H1 (cell line): ENCODE measurements around the gene ZNF532. TPM values are rescaled to one million over a fixed set of nuclear protein-coding genes. Genes with fewer than 3 reads are reported as not detected.

Source experiments
- RNF2 ChIP-seq: fragments of 200-900, 300-1000 bp; sonication (generic); IDR thresholded peaks from 2 replicates; pipeline ENCODE4 v1.7.1; 2016; ENCODE audit warnings: borderline replicate concordance, low read depth, mild to moderate bottlenecking, antibody characterized with exemption, low read length; ENCODE audit not compliant: poor library complexity, severe bottlenecking; ENCODE audit errors: missing control alignments
- TEAD4 ChIP-seq: IDR thresholded peaks from 2 replicates; pipeline ENCODE4 v1.6.1; 2012; ENCODE audit warnings: low read depth, low read length, inconsistent platforms, mixed read lengths
- polyA plus RNA-seq, 7 experiments: library from polyadenylated mRNA; depleted of rRNA in 3 of 7; stranded (reverse) in 5 of 7; unstranded in 2 of 7; fragments of >200 nt in 5 of 7; fragments of 200-250 nt in 2 of 7; gene quantifications; 1 replicate in 5 of 7; 2 replicates in 1 of 7; 4 replicates in 1 of 7; pipeline versions ENCODE4 v1.2.1 to v1.2.3, GENCODE V29; 2011 to 2013; ENCODE audit warnings: missing spikeins in 2 of 7, mixed read lengths in 2 of 7
- total RNA-seq: library from RNA; stranded (reverse); fragmentation: NEBNext Ultra II Directional; extraction: Animal tissue kit (Norgen Biotek cat#: 25700); gene quantifications from 2 replicates; pipeline ENCODE4 v1.2.1, GENCODE V29; 2021
- TF ChIP-seq, protein P1 (sequence below): IDR thresholded peaks from 2 replicates; pipeline ENCODE4 v1.6.1; 2012; ENCODE audit warnings: low read length, inconsistent platforms

The ZNF532 gene
- total and polyA plus RNA-seq, 2 of the 8 experiments (the other 6 are each of a cell fraction or from before 2014, with no cell fraction given), result 143 to 240 TPM

DNA sequence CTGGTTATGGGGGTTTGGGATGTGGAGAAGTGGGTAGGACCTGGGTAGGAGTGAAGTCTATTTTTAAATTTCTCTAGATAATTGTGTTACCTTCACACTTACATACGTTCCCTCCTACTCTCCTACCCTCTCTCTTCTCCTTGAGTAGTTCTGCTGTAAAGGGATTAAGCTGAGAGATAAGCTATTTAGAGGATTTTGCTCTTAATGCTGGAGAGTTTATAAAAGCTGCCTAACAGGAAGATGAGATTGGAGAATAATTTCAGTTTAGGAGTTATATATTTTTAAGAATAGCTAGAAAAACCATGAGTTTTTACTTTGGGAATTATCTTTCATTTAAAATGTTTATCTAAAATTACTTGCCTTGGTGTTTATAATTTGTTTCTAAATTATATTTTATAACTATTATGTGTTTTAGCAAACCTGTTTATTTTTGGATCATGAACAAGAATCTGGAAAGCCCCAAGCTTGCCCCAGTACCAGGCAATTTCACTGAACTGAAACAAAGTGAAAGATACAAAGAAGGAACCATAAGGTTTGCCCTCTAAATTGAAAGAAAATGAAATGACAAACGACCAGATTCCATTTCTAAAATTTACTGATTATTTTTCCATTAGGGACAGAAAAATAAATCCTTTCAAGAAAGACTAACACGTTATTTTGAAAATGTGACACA, 101.5 kb downstream of the ZNF532 start (continued):
- TF ChIP-seq TEAD4 (no peak), RNF2 (no peak)
- TF ChIP-seq, protein P1, sequence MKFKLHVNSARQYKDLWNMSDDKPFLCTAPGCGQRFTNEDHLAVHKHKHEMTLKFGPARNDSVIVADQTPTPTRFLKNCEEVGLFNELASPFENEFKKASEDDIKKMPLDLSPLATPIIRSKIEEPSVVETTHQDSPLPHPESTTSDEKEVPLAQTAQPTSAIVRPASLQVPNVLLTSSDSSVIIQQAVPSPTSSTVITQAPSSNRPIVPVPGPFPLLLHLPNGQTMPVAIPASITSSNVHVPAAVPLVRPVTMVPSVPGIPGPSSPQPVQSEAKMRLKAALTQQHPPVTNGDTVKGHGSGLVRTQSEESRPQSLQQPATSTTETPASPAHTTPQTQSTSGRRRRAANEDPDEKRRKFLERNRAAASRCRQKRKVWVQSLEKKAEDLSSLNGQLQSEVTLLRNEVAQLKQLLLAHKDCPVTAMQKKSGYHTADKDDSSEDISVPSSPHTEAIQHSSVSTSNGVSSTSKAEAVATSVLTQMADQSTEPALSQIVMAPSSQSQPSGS, result no peak
